C4-2B (cell line): ENCODE data around the gene VGLL4.
"Not testable (repeated sequence)": the region's sequence is repeated elsewhere in the genome, so short reads cannot be mapped to it uniquely, and the experiment has no call there.

Experiments
- H3K27ac ChIP-seq: fragments of 450-650 bp; 2 replicates; pipeline ENCODE4 v1.5.1; 2017
- ZFX ChIP-seq: fragments of 450-650 bp; IDR thresholded peaks from 2 replicates; pipeline ENCODE4 v1.6.1; 2017
- TF ChIP-seq, protein P1 (sequence below): fragments of 450-650 bp; conservative IDR thresholded peaks from 2 replicates; pipeline ENCODE4 v1.5.1; 2017; ENCODE audit warnings: mild to moderate bottlenecking

Gene VGLL4

DNA sequence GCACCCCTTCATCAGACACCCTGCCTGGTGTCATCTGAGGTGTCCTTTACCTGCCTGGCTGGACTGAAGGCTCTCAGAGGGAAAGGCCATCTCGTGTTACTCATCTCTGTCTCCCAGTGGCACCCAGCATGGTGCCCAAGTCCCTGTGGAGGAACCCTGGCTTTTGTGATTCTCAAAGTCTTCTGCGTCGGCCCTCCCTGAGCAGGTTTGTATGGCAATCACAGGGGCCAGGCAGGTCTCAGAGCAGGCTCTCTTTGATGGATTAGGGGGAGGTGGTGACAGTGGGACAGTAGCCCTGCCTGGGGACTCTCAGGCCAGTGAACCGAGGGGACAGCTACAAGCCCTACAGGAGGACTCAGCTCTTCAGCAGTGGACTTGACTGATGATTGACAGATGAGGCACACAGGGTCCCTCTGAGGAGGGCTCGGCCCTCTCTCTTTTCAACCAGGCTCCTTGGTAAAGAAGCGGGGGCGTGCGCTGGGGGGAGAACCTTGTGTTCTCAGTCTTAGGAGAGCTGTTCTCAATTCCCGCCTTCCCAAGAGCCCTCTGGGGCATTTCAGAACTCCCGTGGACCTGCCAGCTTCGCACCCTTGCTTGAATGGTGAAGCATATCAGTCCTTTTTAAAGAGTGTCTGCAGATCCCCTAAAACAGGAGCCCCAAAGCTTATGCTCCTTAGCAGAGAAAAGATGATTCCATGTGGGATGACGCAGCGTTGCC lies 108.3 kb downstream of the VGLL4 start:
- no peak overlapping the region for H3K27ac ChIP-seq
- no peak for TF ChIP-seq ZFX
- TF ChIP-seq, protein P1, sequence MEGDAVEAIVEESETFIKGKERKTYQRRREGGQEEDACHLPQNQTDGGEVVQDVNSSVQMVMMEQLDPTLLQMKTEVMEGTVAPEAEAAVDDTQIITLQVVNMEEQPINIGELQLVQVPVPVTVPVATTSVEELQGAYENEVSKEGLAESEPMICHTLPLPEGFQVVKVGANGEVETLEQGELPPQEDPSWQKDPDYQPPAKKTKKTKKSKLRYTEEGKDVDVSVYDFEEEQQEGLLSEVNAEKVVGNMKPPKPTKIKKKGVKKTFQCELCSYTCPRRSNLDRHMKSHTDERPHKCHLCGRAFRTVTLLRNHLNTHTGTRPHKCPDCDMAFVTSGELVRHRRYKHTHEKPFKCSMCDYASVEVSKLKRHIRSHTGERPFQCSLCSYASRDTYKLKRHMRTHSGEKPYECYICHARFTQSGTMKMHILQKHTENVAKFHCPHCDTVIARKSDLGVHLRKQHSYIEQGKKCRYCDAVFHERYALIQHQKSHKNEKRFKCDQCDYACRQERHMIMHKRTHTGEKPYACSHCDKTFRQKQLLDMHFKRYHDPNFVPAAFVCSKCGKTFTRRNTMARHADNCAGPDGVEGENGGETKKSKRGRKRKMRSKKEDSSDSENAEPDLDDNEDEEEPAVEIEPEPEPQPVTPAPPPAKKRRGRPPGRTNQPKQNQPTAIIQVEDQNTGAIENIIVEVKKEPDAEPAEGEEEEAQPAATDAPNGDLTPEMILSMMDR: no peak

DNA sequence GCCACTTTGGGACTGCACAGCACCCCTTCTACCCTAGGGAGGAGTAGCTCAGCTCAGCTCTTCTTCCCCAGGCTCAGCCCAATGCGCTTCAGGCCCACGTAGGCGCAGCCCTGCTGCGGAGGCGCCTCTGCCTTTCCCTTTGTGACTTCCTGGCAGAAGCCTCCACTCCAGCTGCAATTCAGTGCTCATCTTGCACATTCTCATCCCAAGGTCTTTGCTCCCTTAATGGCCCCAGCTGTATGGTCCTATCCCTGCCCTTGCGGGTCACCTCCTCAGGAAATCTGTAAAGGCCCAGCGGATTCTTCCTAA lies 109.0 kb downstream of the VGLL4 start:
- TF ChIP-seq ZFX: no peak
- TF ChIP-seq, protein P1: no peak
- H3K27ac ChIP-seq: peak overlapping the region; percentile 25; the same call in 1 of the 2 replicates

DNA sequence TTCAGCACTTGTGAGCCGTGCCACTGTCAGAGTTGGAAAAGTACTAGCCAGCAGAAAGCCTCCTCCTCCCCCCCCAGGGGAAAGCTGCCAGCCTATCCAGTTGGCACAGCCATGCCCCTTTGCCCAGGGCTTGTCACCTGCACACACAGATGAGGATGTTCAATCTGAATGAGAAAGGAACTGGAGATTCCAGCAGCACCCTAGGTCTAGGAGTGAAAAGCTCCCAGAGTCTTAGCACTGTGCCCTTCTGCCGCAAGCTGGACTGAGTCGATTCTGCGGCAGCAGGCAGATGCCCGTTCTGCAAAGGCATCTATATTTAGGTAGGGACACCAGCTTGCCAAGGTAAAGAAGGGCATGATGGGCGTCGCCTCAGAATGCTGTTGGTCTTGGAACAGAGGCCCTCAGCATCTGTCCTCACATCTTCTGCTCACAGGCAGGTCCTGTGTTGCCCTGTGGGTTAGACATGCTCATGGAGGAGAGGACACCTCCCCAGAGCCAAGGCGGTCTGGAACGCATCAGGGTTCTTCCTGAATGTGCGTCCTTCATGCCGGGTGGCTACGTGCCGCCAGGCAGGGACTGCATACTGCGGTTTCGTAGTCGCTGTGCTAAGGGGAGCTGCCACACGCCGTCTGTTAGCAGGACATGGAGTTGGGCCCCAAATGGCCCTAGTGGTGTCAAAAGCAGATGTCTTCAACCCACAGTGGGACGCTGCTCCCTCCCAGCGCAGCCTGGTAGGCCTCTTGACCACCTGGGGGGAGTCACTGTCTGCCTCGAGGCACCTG lies 109.5 kb downstream of the VGLL4 start:
- TF ChIP-seq, protein P1: no peak
- TF ChIP-seq ZFX: no peak
- H3K27ac ChIP-seq: peak overlapping the region; percentile 25; the same call in 1 of the 2 replicates

DNA sequence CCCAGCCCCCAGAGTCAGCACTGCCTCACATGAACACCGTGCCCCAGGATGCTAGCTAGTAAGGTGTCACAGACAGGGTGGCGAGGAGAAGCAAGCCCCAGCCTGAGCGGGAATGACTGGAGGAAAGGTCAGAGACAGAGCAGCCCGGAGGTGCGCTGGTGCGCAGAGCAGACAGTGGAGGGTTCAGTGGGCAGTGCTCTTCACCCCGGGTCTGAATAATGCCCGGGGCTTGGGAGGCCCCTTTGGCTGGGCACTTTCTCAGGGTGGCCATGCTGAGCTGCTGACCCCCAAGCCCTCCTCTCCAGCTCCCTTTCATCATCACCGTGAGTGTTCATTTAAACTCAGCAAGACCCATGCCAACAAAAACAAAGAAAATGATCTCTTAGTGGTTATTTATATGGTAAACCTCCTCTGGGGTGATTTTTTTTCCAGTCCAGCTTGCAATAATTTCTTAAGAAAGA lies 110.8 kb downstream of the VGLL4 start:
- no peak overlapping the region for H3K27ac ChIP-seq
- TF ChIP-seq, protein P1: no peak
- TF ChIP-seq ZFX: no peak

DNA sequence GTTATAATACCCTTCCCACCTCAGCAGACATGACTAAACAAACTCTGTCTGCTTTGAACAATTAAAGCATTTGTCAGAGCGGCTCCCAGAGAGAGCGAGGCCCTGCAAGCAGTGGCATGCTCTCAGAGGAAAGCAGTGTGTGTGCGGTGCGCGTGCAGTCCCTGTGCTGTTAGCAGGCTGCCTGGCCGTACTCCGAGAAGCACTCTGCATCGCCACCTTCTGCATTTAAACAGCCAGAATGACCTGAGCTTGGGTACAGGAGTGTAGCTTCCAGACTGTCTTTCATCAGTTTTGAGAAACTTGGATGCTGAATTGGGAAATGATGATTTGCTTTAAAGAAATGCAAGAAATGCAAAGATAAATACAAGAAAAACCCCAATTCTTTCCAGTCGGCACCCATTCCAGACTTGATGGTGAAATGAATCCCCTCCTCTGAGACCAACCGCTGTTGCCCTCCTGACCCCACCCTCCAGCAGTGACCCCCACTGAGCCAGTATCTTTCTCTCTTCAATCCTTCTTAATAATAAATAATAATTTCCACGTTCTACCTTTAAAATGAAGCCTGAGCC lies 113.5 kb downstream of the VGLL4 start:
- TF ChIP-seq ZFX: no peak
- TF ChIP-seq, protein P1: no peak
- no peak overlapping the region for H3K27ac ChIP-seq

GRCh38 chr3:11529281-11529680 lies 114.4 kb downstream of the VGLL4 start:
- TF ChIP-seq, protein P1: no peak
- TF ChIP-seq ZFX: no peak
- no peak overlapping the region for H3K27ac ChIP-seq

DNA sequence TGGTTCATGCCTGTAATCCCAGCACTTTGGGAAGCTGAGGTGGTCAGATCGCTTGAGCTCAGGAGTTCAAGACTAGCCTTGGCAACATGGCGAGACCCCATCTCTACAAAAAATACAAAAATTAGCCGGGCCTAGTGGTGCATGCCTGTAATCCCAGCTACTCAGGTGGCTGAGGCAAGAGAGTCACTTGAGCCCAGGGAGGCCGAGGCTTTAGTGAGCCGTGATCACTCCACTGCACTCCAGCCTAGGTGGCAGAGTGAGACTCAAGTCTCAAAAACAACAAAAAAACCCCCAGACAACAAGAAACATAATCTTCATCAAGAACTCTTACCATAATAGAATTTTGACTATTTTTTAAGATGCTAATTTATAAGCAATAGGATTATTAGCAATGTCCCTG lies 117.6 kb downstream of the VGLL4 start:
- H3K27ac ChIP-seq: not testable (repeated sequence)
